ENCODE results near the gene PACS1. TPM values are rescaled to one million over a fixed set of nuclear protein-coding genes. Genes with fewer than 3 reads are reported as not detected.
"Not testable (repeated sequence)": the region's sequence is repeated elsewhere in the genome, so short reads cannot be mapped to it uniquely, and the experiment has no call there.

Gene PACS1
- total and polyA plus RNA-seq, 8 donors: 14.7 to 269 (median 51.0) TPM

GRCh38 chr11:66243782-66244535 is 173.9 kb downstream of the PACS1 start:
- intact Hi-C loops (cut with DNase I; ENCODE audit: low total_unique reads): no loop called here
- H3K27me3 ChIP-seq: no peaks in the 10 kb centered on the region
- no peaks in the 10 kb centered on the region for H3K4me1 ChIP-seq
- DNase-seq: no peak
- no peak overlapping the region for H3K27ac ChIP-seq
- H3K4me3 ChIP-seq: no peak overlapping the region
- no peak for TF ChIP-seq POLR2AphosphoS5 (IDR thresholded peaks at IDR 0.05)
- TF ChIP-seq EP300 (IDR thresholded peaks at IDR 0.05): no peak
- no peak for TF ChIP-seq CTCF (IDR thresholded peaks at IDR 0.05)
- no peak for TF ChIP-seq POLR2A (IDR thresholded peaks at IDR 0.05)
- H3K36me3 ChIP-seq: peaks cover 11 to 88% (median 83%) of the 10 kb centered on the region in 4 donors
- WGBS, 5 donors: 78 to 87% (median 79%) methylated on average over 13 of the region's 13 CpGs
- H3K9me3 ChIP-seq: no peaks in the 10 kb centered on the region

- H3K36me3 ChIP-seq: peaks cover 0 to 74% (median 65%) of the 10 kb centered on the region in 4 donors
- intact Hi-C loops (cut with DNase I; ENCODE audit: low total_unique reads): no loop called here
- H3K4me3 ChIP-seq: no peak overlapping the region
- no peaks in the 10 kb centered on the region for H3K9me3 ChIP-seq
- 83 to 93% (median 91%) methylated on average over 4 of the region's 4 CpGs for WGBS, 5 donors
- H3K27ac ChIP-seq: no peak overlapping the region
- TF ChIP-seq POLR2AphosphoS5 (IDR thresholded peaks at IDR 0.05) (no peak), CTCF (IDR thresholded peaks at IDR 0.05) (no peak), EP300 (IDR thresholded peaks at IDR 0.05) (no peak), POLR2A (IDR thresholded peaks at IDR 0.05) (no peak)
- DNase-seq: no peak
- no peaks in the 10 kb centered on the region for H3K27me3 ChIP-seq
- no peaks in the 10 kb centered on the region for H3K4me1 ChIP-seq
Measured at GRCh38 chr11:66247295-66247694, 177.2 kb downstream of the PACS1 start.

GRCh38 chr11:66247801-66248200 is 177.7 kb downstream of the PACS1 start:
- WGBS, 5 donors: 78 to 88% (median 86%) methylated on average over 3 of the region's 3 CpGs
- no peak for TF ChIP-seq CTCF (IDR thresholded peaks at IDR 0.05)
- TF ChIP-seq POLR2A (IDR thresholded peaks at IDR 0.05): no peak
- TF ChIP-seq EP300 (IDR thresholded peaks at IDR 0.05): no peak
- no peak for TF ChIP-seq POLR2AphosphoS5 (IDR thresholded peaks at IDR 0.05)
- Histone ChIP-seq H3K4me3 (no peak overlapping the region), H3K27me3 (no peaks in the 10 kb centered on the region), H3K36me3 (peaks cover 0 to 68% (median 60%) of the 10 kb centered on the region in 4 donors), H3K4me1 (no peaks in the 10 kb centered on the region), H3K9me3 (no peaks in the 10 kb centered on the region), H3K27ac (no peak overlapping the region)
- intact Hi-C loops (cut with DNase I; ENCODE audit: low total_unique reads): no loop called here
- no peak for DNase-seq

GRCh38 chr11:66248903-66249302 is 178.8 kb downstream of the PACS1 start:
- no peaks in the 10 kb centered on the region for H3K27me3 ChIP-seq

GRCh38 chr11:66251809-66252208 is 181.7 kb downstream of the PACS1 start:
- intact Hi-C loops (cut with DNase I; ENCODE audit: low total_unique reads): no loop called here
- H3K27ac ChIP-seq: no peak overlapping the region
- no peak for DNase-seq

More at GRCh38 chr11:66248903-66249302, 178.8 kb downstream of the PACS1 start:
- intact Hi-C loops (cut with DNase I; ENCODE audit: low total_unique reads): no loop called here
- Histone ChIP-seq H3K4me1 (no peaks in the 10 kb centered on the region), H3K4me3 (no peak overlapping the region), H3K27ac (no peak overlapping the region), H3K9me3 (no peaks in the 10 kb centered on the region), H3K36me3 (peaks cover 0 to 57% (median 49%) of the 10 kb centered on the region in 4 donors)
- TF ChIP-seq EP300 (IDR thresholded peaks at IDR 0.05): no peak
- TF ChIP-seq POLR2AphosphoS5 (IDR thresholded peaks at IDR 0.05): no peak
- TF ChIP-seq POLR2A (IDR thresholded peaks at IDR 0.05): no peak
- WGBS, 5 donors: 84 to 89% (median 85%) methylated on average over 6 of the region's 6 CpGs
- no peak for DNase-seq

GRCh38 chr11:66253081-66253480 is 183.0 kb downstream of the PACS1 start:
- H3K27ac ChIP-seq; H3K4me3 ChIP-seq; H3K9me3 ChIP-seq; DNase-seq; intact Hi-C loops (cut with DNase I; ENCODE audit: low total_unique reads): not testable (repeated sequence)
- Histone ChIP-seq H3K4me1 (peaks cover 8 to 12% (median 11%) of the 10 kb centered on the region in 4 donors), H3K36me3 (peaks cover 0 to 23% (median 16%) of the 10 kb centered on the region in 4 donors), H3K27me3 (peaks cover 0 to 11% (median 0%) of the 10 kb centered on the region in 3 donors)
- WGBS, 5 donors: 47 to 74% (median 52%) methylated on average over 6 of the region's 6 CpGs

More at GRCh38 chr11:66251809-66252208, 181.7 kb downstream of the PACS1 start:
- peaks cover 0 to under 1% (median 0%) of the 10 kb centered on the region in 3 donors for H3K27me3 ChIP-seq
- peaks cover 4 to 6% (median 5%) of the 10 kb centered on the region in 4 donors for H3K4me1 ChIP-seq
- no peak overlapping the region for H3K4me3 ChIP-seq
- TF ChIP-seq POLR2A (IDR thresholded peaks at IDR 0.05): no peak
- TF ChIP-seq EP300 (IDR thresholded peaks at IDR 0.05): no peak
- TF ChIP-seq CTCF (IDR thresholded peaks at IDR 0.05): no peak
- no peak for TF ChIP-seq POLR2AphosphoS5 (IDR thresholded peaks at IDR 0.05)
- no peaks in the 10 kb centered on the region for H3K9me3 ChIP-seq
- peaks cover 0 to 36% (median 27%) of the 10 kb centered on the region in 4 donors for H3K36me3 ChIP-seq
- 73 to 85% (median 81%) methylated on average over 7 of the region's 7 CpGs for WGBS, 5 donors

All from stomach (tissue), 9 donors.